ENCODE measurements around the gene CTDSPL.

CTDSPL gene

DNA sequence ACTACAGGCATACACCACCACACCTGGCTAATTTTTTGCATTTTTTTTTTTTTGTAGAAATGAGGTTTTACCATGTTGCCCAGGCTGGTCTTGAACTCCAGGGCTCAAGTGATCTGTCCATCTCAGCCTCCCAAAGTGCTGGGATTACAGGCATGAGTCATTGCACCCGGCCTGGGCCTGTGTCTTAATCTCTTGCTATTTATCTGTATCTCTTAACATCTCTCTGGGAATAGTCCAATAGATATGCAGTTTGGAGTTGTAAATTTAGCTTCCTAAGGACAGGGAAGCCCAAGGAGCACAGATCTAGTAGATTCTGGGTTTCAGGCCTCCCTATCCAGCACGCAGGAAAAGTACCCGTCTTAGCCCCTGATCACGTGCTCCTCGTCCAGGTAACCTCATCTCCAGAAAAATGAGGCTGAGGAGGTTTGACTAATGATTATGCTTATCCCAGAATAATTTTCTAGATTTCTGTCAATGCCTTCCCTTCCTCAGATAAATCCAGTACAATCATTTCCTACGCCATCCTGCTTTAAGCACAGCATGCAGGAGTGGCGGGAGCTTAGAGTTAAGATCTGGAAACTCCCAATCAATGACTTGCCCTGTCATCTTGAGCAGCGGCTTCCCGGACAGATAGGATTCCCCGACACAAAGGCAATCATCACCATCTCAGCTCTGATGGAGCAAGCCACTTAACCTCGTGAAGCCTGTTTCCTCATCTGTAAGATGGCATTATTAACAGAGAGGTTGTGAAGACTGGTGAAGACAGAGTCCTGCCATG is 12.3 kb upstream of the CTDSPL start:
- no peak overlapping the region for H3K4me3 ChIP-seq (replicated peaks; ENCODE audit: insufficient read depth, low read length)
- DNase-seq (ENCODE audit: low read depth in 1 of 2, low spot score in 1 of 2) = no peak
- no peak for TF ChIP-seq POLR2AphosphoS5 (IDR thresholded peaks at IDR 0.05; ENCODE audit: low read depth)
- TF ChIP-seq, protein P1, sequence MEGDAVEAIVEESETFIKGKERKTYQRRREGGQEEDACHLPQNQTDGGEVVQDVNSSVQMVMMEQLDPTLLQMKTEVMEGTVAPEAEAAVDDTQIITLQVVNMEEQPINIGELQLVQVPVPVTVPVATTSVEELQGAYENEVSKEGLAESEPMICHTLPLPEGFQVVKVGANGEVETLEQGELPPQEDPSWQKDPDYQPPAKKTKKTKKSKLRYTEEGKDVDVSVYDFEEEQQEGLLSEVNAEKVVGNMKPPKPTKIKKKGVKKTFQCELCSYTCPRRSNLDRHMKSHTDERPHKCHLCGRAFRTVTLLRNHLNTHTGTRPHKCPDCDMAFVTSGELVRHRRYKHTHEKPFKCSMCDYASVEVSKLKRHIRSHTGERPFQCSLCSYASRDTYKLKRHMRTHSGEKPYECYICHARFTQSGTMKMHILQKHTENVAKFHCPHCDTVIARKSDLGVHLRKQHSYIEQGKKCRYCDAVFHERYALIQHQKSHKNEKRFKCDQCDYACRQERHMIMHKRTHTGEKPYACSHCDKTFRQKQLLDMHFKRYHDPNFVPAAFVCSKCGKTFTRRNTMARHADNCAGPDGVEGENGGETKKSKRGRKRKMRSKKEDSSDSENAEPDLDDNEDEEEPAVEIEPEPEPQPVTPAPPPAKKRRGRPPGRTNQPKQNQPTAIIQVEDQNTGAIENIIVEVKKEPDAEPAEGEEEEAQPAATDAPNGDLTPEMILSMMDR (IDR thresholded peaks at IDR 0.05; ENCODE audit: insufficient read depth, low read length) = no peak
- no peak overlapping the region for H3K27ac ChIP-seq (replicated peaks)
- H3K27me3 ChIP-seq (ENCODE audit: insufficient read depth, poor library complexity, severe bottlenecking) = peaks cover 3% of the 10 kb centered on the region

DNA sequence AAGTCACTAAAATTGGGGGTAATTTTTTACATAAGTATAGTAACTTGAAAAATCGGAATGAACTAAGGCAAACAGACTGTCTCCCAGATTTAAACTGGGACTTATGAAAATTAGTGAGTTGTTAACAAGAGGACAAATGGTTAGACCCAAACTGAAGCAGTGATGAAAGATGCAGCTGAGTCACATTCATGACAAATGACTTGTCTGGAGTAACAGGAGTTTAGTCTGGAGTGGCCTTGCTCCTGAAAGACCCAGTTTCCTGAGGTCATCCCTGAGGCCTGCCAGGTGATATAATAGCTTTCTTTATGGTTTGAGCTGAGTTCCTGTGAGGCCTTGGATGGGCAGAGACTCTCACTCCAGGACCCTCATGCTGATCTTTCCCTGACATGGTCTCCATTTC is 9.6 kb upstream of the CTDSPL start:
- no peak for DNase-seq (ENCODE audit: low read depth in 1 of 2, low spot score in 1 of 2)
- Histone ChIP-seq H3K27me3 (ENCODE audit: insufficient read depth, poor library complexity, severe bottlenecking) (no peaks in the 10 kb centered on the region), H3K4me3 (replicated peaks; ENCODE audit: insufficient read depth, low read length) (no peak overlapping the region), H3K27ac (replicated peaks) (no peak overlapping the region)
- TF ChIP-seq, protein P1 (IDR thresholded peaks at IDR 0.05; ENCODE audit: insufficient read depth, low read length) = no peak
- TF ChIP-seq POLR2AphosphoS5 (IDR thresholded peaks at IDR 0.05; ENCODE audit: low read depth) (no peak), SPI1 (IDR thresholded peaks at IDR 0.05; ENCODE audit: borderline replicate concordance, low read depth) (no peak), GABPA (IDR thresholded peaks at IDR 0.05; ENCODE audit: low read depth) (no peak)
- TF ChIP-seq, protein P2, sequence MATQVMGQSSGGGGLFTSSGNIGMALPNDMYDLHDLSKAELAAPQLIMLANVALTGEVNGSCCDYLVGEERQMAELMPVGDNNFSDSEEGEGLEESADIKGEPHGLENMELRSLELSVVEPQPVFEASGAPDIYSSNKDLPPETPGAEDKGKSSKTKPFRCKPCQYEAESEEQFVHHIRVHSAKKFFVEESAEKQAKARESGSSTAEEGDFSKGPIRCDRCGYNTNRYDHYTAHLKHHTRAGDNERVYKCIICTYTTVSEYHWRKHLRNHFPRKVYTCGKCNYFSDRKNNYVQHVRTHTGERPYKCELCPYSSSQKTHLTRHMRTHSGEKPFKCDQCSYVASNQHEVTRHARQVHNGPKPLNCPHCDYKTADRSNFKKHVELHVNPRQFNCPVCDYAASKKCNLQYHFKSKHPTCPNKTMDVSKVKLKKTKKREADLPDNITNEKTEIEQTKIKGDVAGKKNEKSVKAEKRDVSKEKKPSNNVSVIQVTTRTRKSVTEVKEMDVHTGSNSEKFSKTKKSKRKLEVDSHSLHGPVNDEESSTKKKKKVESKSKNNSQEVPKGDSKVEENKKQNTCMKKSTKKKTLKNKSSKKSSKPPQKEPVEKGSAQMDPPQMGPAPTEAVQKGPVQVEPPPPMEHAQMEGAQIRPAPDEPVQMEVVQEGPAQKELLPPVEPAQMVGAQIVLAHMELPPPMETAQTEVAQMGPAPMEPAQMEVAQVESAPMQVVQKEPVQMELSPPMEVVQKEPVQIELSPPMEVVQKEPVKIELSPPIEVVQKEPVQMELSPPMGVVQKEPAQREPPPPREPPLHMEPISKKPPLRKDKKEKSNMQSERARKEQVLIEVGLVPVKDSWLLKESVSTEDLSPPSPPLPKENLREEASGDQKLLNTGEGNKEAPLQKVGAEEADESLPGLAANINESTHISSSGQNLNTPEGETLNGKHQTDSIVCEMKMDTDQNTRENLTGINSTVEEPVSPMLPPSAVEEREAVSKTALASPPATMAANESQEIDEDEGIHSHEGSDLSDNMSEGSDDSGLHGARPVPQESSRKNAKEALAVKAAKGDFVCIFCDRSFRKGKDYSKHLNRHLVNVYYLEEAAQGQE (IDR thresholded peaks at IDR 0.05; ENCODE audit: insufficient replicate concordance, low read depth) = no peak

DNA sequence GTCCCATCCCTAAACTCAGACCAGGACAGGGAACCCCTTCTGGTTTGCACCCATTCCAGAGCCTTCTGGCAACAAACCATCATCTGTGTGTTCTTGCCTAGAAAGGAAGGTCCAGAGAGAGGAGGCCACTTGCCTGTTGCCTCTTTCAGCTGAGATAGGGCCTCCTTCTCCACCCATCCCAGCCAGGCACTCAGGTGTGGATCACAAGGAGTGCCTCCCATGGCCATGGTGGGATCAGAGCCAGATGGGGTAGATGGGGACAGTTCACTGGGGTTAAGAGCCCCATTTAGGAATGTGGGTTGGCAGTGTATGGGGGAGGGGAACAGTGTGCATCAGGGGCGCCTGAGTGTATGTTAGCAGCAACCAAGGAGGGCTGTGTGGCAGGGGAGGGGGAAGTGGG is 8.9 kb upstream of the CTDSPL start:
- no peak overlapping the region for H3K27ac ChIP-seq (replicated peaks)
- TF ChIP-seq, protein P1 (IDR thresholded peaks at IDR 0.05; ENCODE audit: insufficient read depth, low read length) = no peak
- TF ChIP-seq SPI1 (IDR thresholded peaks at IDR 0.05; ENCODE audit: borderline replicate concordance, low read depth) (no peak), GABPA (IDR thresholded peaks at IDR 0.05; ENCODE audit: low read depth) (no peak), POLR2AphosphoS5 (IDR thresholded peaks at IDR 0.05; ENCODE audit: low read depth) (no peak)
- TF ChIP-seq, protein P2 (IDR thresholded peaks at IDR 0.05; ENCODE audit: insufficient replicate concordance, low read depth) = no peak
- no peak for DNase-seq (ENCODE audit: low read depth in 1 of 2, low spot score in 1 of 2)
- H3K4me3 ChIP-seq (replicated peaks; ENCODE audit: insufficient read depth, low read length) = no peak overlapping the region
- H3K27me3 ChIP-seq (ENCODE audit: insufficient read depth, poor library complexity, severe bottlenecking) = no peaks in the 10 kb centered on the region

All from HL-60 (cell line).